ENCODE results near the gene NGEF.

GRCh38 chr2:232846055-232846454 is 167.0 kb downstream of the NGEF start:
- no peak for TF ChIP-seq EZH2 (IDR thresholded peaks at IDR 0.05; ENCODE audit: borderline replicate concordance, low read length)
- no peak for TF ChIP-seq CTCF (IDR thresholded peaks at IDR 0.05; ENCODE audit: low read length)

Data from OCI-LY1 (cell line).